Adipocyte (in vitro differentiated cells): ENCODE data around the gene AP2A2.
A peak's percentile ranks its signal among the peaks of the same experiment; 100 is the strongest.

ENCODE experiments used
- DNase-seq: peaks from one replicate; pipeline ENCODE4 v3.0.0-alpha.2; 2015; ENCODE audit warnings: low read depth
- H3K27me3 ChIP-seq: replicated peaks from 2 replicates; pipeline ENCODE4 v1.7.0; 2013; ENCODE audit warnings: mild to moderate bottlenecking, low read length, moderate library complexity; ENCODE audit not compliant: control insufficient read depth, insufficient read depth
- H3K36me3 ChIP-seq: 2 replicates; pipeline ENCODE4 v1.7.0; 2013; ENCODE audit warnings: low read length, mild to moderate bottlenecking, moderate library complexity; ENCODE audit not compliant: control insufficient read depth, insufficient read depth, severe bottlenecking
- H3K4me1 ChIP-seq: 2 replicates; pipeline ENCODE4 v1.7.0; 2013; ENCODE audit warnings: mild to moderate bottlenecking, low read length, moderate library complexity; ENCODE audit not compliant: control insufficient read depth, insufficient read depth
- H3K4me3 ChIP-seq: 2 replicates; pipeline ENCODE4 v1.7.0; 2013; ENCODE audit warnings: mild to moderate bottlenecking, low read length, moderate library complexity
- H3K9ac ChIP-seq: 2 replicates; pipeline ENCODE4 v1.7.0; 2013; ENCODE audit warnings: mild to moderate bottlenecking, low read length, moderate library complexity
- H3K9me3 ChIP-seq: 2 replicates; pipeline ENCODE4 v1.7.0; 2013; ENCODE audit warnings: mild to moderate bottlenecking, low read length, moderate library complexity; ENCODE audit not compliant: control insufficient read depth

AP2A2 gene

DNA sequence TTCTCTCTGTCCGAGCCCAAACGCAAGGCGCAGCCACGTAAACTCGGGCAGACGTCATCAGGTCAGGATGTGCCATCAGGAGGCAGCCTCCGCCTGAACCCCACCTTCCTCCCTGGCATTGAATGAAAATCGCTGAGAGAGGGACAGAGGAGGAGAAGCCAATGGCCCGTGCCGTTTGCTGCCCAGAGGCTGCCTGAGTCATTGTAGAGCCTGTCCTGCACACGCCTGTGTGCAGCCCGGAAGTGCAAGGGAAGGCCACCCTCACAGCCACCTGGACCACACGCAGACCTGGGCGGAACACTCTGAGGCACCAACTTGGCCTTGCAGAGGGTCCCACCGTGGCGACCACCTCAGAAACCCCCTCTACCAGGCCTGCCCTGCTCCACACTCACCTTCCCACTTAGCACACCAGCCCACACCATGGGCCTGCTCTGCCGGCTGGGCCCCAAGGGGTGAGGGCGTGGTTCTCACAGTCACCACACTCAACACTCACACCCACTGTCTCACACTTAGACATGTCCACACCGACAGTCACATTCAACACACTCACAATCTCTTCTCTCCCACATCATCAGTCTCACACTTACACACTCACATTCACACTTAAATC, 24.1 kb upstream of the AP2A2 start:
- DNase-seq, result no peak
- H3K4me3 ChIP-seq, result no peak overlapping the region
- H3K9ac ChIP-seq, result no peak overlapping the region
- H3K27me3 ChIP-seq, result no peaks in the 10 kb centered on the region
- H3K9me3 ChIP-seq, result no peaks in the 10 kb centered on the region
- no peaks in the 10 kb centered on the region for H3K4me1 ChIP-seq
- peaks cover 63% of the 10 kb centered on the region for H3K36me3 ChIP-seq

DNA sequence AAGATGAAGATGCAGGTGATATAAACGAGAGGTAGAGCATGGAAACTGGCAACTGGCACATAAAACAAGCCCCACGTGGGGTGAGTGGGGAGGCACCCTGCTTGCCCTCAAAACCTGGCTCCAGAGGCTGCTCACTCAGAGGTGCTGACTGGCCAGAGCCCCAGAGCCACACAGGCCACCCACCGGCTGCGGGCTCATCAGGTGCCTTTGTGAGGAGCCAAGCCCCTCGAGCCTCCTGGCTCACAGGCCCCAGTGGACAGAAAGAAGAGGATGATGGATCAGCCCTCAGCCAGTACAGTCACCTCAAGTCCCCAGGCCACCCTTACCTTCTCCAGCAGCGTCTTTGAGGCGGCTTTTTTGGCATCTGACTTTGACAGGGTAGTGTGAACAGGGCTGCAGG, 21.3 kb upstream of the AP2A2 start:
- Histone ChIP-seq H3K9ac (no peak overlapping the region), H3K4me1 (peaks cover 2% of the 10 kb centered on the region), H3K4me3 (no peak overlapping the region), H3K9me3 (no peaks in the 10 kb centered on the region), H3K36me3 (peaks cover 54% of the 10 kb centered on the region), H3K27me3 (no peaks in the 10 kb centered on the region)
- no peak for DNase-seq

DNA sequence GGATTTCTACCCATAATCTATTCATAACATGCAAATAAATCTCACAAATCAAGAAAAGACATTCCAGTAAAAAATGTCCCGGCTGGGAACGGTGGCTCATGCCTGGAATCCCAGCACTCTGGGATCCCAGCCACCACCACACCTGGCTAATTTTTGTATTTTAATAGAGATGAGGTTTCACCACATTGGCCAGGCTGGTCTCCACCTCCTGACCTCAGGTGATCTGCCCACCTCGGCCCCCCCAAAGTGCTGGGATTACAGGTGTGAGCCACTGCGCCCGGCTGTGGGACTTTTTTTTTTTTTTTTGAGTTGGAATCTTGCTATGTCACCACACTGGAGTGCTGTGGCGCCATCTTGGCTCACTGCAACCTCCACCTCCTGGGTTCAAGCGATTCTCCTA, 19.7 kb upstream of the AP2A2 start:
- H3K4me1 ChIP-seq, result peaks cover 10% of the 10 kb centered on the region
- H3K9me3 ChIP-seq, result no peaks in the 10 kb centered on the region
- no peak overlapping the region for H3K9ac ChIP-seq
- H3K36me3 ChIP-seq, result peaks cover 39% of the 10 kb centered on the region
- H3K27me3 ChIP-seq, result no peaks in the 10 kb centered on the region
- DNase-seq, result no peak
- no peak overlapping the region for H3K4me3 ChIP-seq

DNA sequence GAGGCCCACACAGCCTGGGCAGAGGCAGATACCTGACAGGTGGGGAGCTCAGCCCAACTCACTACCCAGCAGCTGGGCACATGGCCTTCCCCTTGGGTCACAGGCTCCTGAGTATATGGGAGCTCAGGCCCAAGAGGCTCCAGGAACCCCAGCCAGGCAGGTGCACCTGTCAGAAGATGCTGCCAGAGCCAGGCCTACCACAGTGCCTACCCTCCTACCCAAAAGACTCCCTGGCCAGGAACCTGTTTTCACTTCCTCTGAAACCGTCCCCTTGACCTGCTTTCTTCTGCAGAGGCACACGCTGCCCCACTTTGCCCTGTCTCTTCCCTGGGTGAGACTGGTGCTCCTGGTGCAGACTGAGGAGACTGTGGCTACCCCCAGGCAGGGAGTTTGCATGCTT, 18.0 kb upstream of the AP2A2 start:
- H3K27me3 ChIP-seq, result no peaks in the 10 kb centered on the region
- H3K9ac ChIP-seq, result no peak overlapping the region
- H3K4me3 ChIP-seq, result no peak overlapping the region
- peaks cover 16% of the 10 kb centered on the region for H3K4me1 ChIP-seq
- H3K36me3 ChIP-seq, result peaks cover 22% of the 10 kb centered on the region
- no peak for DNase-seq
- H3K9me3 ChIP-seq, result no peaks in the 10 kb centered on the region

DNA sequence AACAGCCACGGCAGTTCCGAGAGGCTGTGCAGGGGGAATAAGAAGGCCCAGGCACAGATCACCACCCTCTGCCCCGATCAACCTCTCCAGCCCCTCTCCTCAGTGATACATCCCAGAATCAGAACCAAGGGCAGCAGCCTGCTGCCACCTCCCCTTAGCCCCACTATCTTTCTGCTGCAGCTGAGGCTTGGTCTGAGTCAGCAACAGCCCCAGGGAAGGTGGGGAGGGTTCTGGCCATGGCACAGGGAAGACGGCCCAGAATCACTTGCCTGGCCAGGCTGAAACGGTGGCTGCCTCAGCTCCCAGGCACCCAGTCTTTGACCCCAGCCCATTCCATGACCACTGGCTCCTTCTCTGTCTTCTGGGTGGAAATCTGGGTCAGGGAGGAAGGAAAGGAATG, 17.4 kb upstream of the AP2A2 start:
- DNase-seq, result no peak
- H3K27me3 ChIP-seq, result no peaks in the 10 kb centered on the region
- H3K9ac ChIP-seq, result no peak overlapping the region
- H3K36me3 ChIP-seq, result peaks cover 16% of the 10 kb centered on the region
- H3K4me3 ChIP-seq, result no peak overlapping the region
- H3K9me3 ChIP-seq, result no peaks in the 10 kb centered on the region
- peaks cover 16% of the 10 kb centered on the region for H3K4me1 ChIP-seq

DNA sequence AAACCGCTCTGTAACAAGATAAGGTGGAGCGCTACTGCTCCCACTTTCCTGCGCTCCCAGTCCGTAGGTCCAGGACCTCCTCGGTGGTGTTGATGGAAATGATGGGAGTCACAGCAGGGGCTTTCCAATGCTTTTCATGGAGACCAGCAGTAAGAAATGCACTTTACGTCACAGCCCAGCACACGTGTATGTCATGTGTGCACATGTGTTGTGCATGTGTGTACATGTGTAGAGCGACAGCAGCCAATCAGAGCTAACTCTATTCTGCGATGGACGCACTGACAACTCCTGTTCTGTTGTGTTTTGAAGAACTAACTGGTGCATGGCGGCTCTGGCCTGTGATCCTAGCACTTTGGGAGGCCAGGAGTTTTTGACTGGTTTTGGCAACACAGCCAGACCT, 16.3 kb upstream of the AP2A2 start:
- Histone ChIP-seq H3K36me3 (peaks cover 8% of the 10 kb centered on the region), H3K4me1 (peaks cover 16% of the 10 kb centered on the region), H3K9me3 (no peaks in the 10 kb centered on the region), H3K9ac (peak overlapping the region; percentile 90), H3K27me3 (no peaks in the 10 kb centered on the region), H3K4me3 (peak overlapping the region; percentile 91)
- DNase-seq, result no peak

DNA sequence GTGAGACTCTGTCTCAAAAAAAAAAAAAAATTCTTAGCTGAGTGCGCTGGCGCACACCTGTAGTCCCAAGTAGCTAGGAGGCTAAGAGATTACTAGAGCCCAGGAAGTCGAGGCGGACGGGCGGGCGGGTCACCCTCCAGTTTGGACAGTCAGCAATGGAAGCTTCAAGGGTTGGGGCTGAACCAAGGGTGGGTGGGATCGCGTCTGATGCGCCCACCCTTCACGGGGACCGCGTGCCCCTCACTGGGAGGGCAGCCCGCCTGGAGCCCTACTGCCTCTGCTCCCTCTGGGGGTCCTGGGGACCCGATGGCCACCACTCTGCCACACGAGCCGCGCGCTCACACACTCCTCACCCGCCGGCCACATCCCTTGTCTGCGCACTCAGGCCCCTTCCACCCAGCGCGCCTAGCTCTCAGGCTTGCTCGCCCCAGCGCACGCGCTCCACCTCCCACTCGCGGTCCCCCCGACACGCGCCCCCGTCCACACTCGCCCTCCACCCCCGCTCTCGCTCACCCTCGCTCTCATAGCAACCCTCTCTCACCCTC, 15.6 kb upstream of the AP2A2 start:
- peak overlapping the region; percentile 90 for H3K9ac ChIP-seq
- peak overlapping the region; percentile 91 for H3K4me3 ChIP-seq
- no peaks in the 10 kb centered on the region for H3K9me3 ChIP-seq
- H3K36me3 ChIP-seq, result peaks cover 5% of the 10 kb centered on the region
- no peaks in the 10 kb centered on the region for H3K27me3 ChIP-seq
- H3K4me1 ChIP-seq, result peaks cover 16% of the 10 kb centered on the region
- peak; percentile 50 for DNase-seq

DNA sequence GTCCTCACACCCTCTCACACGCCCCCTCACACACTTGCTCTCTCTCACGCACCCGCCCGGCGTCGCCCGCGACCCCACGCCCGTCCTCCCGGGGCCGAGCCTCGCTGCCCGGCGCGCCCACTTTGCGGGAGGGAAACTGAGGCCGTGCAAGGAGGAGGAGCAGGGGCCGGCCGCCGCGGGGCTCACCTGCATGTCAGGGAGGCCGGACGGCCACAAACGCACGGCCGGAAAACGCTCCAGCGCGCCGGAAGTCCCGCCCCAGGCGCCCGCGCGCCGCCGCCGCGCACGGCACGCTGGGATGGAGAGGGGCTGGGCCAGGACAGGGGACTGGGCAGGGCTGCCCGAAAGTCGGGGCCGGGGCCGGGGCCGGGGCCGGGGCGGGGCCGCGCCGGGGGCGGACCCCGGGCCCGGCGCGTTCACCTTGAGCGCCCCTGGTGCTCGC, 15.1 kb upstream of the AP2A2 start, which contains the start of gene CHID1:
Gene CHID1, minus strand, starts transcription at position 222 of the 442 bp plus-strand sequence. CDS start 5,994 bp downstream, outside the sequence.
- H3K4me1 ChIP-seq, result peaks cover 16% of the 10 kb centered on the region
- H3K4me3 ChIP-seq, result peak within 1 kb of the TSS; percentile 91
- no peaks in the 10 kb centered on the region for H3K27me3 ChIP-seq
- peak within 1 kb of the TSS; percentile 92 for H3K9ac ChIP-seq
- DNase-seq, result peak; percentile 90
- no peaks in the 10 kb centered on the region for H3K9me3 ChIP-seq
- peaks cover 5% of the 10 kb centered on the region for H3K36me3 ChIP-seq

DNA sequence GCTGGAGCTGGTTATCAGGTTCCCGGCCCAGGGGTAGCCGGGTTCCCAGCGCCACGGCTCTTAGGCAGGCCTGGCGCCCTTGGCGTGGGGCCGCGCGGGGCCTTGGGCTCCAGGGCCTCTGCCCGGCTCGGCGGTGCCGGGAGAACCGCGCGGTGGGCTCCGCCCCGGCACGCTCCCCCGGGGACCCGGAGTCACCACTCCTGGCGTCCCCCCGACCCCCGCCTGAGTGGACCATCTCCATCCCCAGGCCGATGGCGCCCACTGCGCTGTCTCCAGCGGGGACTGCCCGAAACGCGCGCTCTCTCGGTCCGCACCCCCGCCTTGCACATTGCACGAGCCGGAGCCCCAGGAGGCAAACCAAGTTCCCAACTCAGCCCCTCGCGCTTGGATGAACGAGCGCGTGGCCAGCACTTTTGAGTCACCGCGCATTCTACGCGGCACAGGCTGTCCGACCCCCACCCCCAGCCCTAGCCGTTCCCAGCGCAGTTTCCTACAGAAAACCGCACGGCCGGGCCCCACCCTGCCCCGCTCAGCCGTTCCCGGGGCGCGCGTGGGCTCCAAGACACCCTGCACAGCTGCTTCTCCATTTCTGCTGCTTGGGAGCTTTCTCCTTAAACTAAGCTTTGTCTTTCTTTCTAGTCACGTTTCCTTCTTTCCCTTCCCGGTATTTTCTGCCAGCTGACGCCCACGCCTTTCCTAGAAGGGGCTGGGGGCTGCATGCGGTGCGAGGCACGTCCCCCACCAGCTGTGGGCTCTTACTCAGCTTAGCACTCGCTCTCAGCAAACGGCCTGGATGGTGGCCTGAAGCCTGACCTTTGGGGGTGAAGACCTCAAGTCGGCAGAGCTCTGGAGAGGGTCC, 14.4 kb upstream of the AP2A2 start:
- H3K27me3 ChIP-seq, result no peaks in the 10 kb centered on the region
- H3K4me3 ChIP-seq, result peak overlapping the region; percentile 91
- H3K9ac ChIP-seq, result peak overlapping the region; percentile 92
- DNase-seq, result peak; percentile 72
- peaks cover 16% of the 10 kb centered on the region for H3K4me1 ChIP-seq
- peaks cover 5% of the 10 kb centered on the region for H3K36me3 ChIP-seq
- H3K9me3 ChIP-seq, result no peaks in the 10 kb centered on the region

DNA sequence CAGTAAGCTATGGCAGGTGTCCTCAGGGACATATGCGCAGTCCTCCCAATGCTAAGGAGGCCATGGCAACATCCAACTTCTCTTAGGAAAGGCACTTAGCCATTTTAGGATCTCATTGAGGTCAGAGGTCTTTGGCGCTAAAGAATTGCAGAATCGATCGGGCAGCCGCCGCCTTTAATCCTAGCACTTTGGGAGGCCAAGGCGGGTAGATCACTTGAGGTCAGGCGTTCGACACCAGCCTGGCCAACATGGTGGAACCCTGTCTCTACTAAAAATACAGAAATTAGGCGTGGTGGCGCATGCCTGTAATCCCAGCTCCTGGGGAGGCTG, 13.8 kb upstream of the AP2A2 start:
- no peak for DNase-seq
- no peaks in the 10 kb centered on the region for H3K36me3 ChIP-seq
- H3K27me3 ChIP-seq, result no peaks in the 10 kb centered on the region
- H3K9me3 ChIP-seq, result no peaks in the 10 kb centered on the region
- H3K4me1 ChIP-seq, result peaks cover 16% of the 10 kb centered on the region
- H3K9ac ChIP-seq, result peak overlapping the region; percentile 92
- peak overlapping the region; percentile 91 for H3K4me3 ChIP-seq

DNA sequence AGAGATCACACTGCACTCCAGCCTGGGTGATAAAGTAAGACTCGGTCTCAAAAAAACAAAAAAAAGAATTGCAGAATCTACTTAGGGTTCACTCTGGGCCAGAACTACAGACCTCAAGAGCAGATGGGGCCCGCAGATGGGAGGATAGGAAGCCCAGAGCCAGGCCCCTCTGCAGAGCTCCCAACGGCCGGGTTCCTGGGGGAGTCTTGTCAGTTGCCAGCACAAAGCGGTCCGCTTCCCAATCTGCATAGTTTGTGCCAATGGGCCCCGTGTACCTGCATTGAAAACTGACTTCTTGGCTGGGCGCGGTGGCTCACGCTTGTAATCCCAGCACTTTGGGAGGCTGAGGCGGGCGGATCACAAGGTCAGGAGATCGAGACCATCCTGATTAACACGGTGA, 13.4 kb upstream of the AP2A2 start:
- no peak for DNase-seq
- Histone ChIP-seq H3K36me3 (no peaks in the 10 kb centered on the region), H3K9ac (no peak overlapping the region), H3K4me3 (no peak overlapping the region), H3K27me3 (no peaks in the 10 kb centered on the region), H3K9me3 (no peaks in the 10 kb centered on the region), H3K4me1 (peaks cover 16% of the 10 kb centered on the region)
